H1 (cell line): ENCODE results near the gene DDX1. TPM values are rescaled to one million over a fixed set of nuclear protein-coding genes. Genes with fewer than 3 reads are reported as not detected.

ENCODE experiments used
- CTCF ChIA-PET: fragments of 300-600 bp; sonication (Branson Sonifier 250); formaldehyde crosslinking; loops from one replicate; lab custom pipeline; 2021; ENCODE audit not compliant: partially characterized antibody; lab: Charles Lee
- POLR2A ChIA-PET: fragments of 300-600 bp; sonication (Branson Sonifier 250); formaldehyde crosslinking; loops from one replicate; lab custom pipeline; 2021; ENCODE audit warnings: inconsistent platforms; ENCODE audit not compliant: partially characterized antibody; lab: Charles Lee
- DNase-seq, 2 experiments: peaks; one replicate each; pipeline versions ENCODE4 v3.0.0 to v3.0.0-alpha.2; 2010 to 2022; ENCODE audit warnings: low spot score in 2 of 2, low read depth in 1 of 2, mixed read lengths in 1 of 2
- FAIRE-seq: peaks from 2 replicates; lab custom pipeline; 2011; peaks lifted over from hg19 to GRCh38; lab: Jason Lieb, UNC
- H2AFZ ChIP-seq: 2 replicates; pipeline ENCODE4 v1.8.1; 2012; ENCODE audit warnings: low read length, inconsistent platforms
- H2AK5ac ChIP-seq: 2 replicates; pipeline ENCODE4 v1.6.1; 2013; ENCODE audit warnings: low read depth, low read length
- H2BK120ac ChIP-seq: replicated peaks from 2 replicates; pipeline ENCODE3; 2013; ENCODE audit warnings: low read depth, low read length, inconsistent platforms
- H2BK12ac ChIP-seq: 2 replicates; pipeline ENCODE4 v1.6.1; 2013; ENCODE audit warnings: low read depth, low read length
- H2BK15ac ChIP-seq: 2 replicates; pipeline ENCODE4 v1.6.1; 2013; ENCODE audit warnings: low read length
- H2BK20ac ChIP-seq: 2 replicates; pipeline ENCODE4 v1.6.1; 2013; ENCODE audit warnings: low read length
- H2BK5ac ChIP-seq: 2 replicates; pipeline ENCODE4 v1.6.1; 2013; ENCODE audit warnings: low read depth, low read length
- H3K14ac ChIP-seq: 2 replicates; pipeline ENCODE4 v1.6.1; 2013; ENCODE audit warnings: inconsistent platforms; ENCODE audit not compliant: insufficient read length
- H3K18ac ChIP-seq: 2 replicates; pipeline ENCODE4 v1.6.1; 2013; ENCODE audit warnings: low read length; ENCODE audit errors: extremely low read depth
- H3K23ac ChIP-seq: 2 replicates; pipeline ENCODE4 v1.6.1; 2013; ENCODE audit warnings: inconsistent platforms; ENCODE audit not compliant: insufficient read length
- H3K23me2 ChIP-seq: 2 replicates; pipeline ENCODE4 v1.6.1; 2013; ENCODE audit warnings: low read depth, low read length
- H3K27ac ChIP-seq: 2 replicates; pipeline ENCODE4 v1.6.1; 2011; ENCODE audit warnings: low read depth, low read length, inconsistent platforms
- H3K27me3 ChIP-seq, 4 experiments: replicated peaks in 1 of 4; 1 replicate in 1 of 4; 2 replicates in 3 of 4; pipeline versions ENCODE4 v1.6.1 to v1.8.1; 2011 to 2013; ENCODE audit warnings: low read length in 3 of 4, mild to moderate bottlenecking in 3 of 4, inconsistent platforms in 2 of 4, mixed read lengths in 2 of 4, moderate library complexity in 1 of 4; ENCODE audit not compliant: control insufficient read depth in 3 of 4, insufficient read depth in 3 of 4; ENCODE audit errors: extremely low read depth in 1 of 4
- H3K36me3 ChIP-seq, 4 experiments: 2 replicates each; pipeline versions ENCODE4 v1.6.1 to v1.8.1; 2011 to 2013; ENCODE audit warnings: mild to moderate bottlenecking in 4 of 4, low read length in 3 of 4, moderate library complexity in 2 of 4, control low read depth in 1 of 4, inconsistent platforms in 1 of 4; ENCODE audit not compliant: insufficient read depth in 4 of 4, control insufficient read depth in 2 of 4
- H3K4ac ChIP-seq: replicated peaks from 2 replicates; pipeline ENCODE3; 2013; ENCODE audit warnings: low read length, low read depth, mixed read lengths, inconsistent platforms; ENCODE audit not compliant: insufficient read length
- H3K4me1 ChIP-seq, 4 experiments: replicated peaks in 1 of 4; 1 replicate in 1 of 4; 2 replicates in 3 of 4; pipeline versions ENCODE4 v1.6.1 to v1.8.1; 2011 to 2013; ENCODE audit warnings: low read length in 3 of 4, inconsistent platforms in 2 of 4, mixed read lengths in 1 of 4; ENCODE audit not compliant: insufficient read depth in 4 of 4, control insufficient read depth in 3 of 4
- H3K4me2 ChIP-seq, 2 experiments: 2 replicates each; pipeline versions ENCODE4 v1.6.1 to v1.8.1; 2011 to 2013; ENCODE audit warnings: low read depth in 2 of 2, low read length in 2 of 2, control low read depth in 1 of 2, inconsistent platforms in 1 of 2, mild to moderate bottlenecking in 1 of 2; ENCODE audit not compliant: insufficient read depth in 1 of 2
- H3K4me3 ChIP-seq, 4 experiments: fragments of 200-600, 300-600 bp in 1 of 4; sonication (generic), shearing (Covaris generic), sonication (Bioruptor Twin) in 1 of 4; 2 replicates each; pipeline versions ENCODE4 v1.5.1 to v1.8.1; 2011 to 2016; ENCODE audit warnings: low read length in 4 of 4, low read depth in 3 of 4, control low read depth in 2 of 4, inconsistent platforms in 2 of 4, mild to moderate bottlenecking in 2 of 4, mixed read lengths in 1 of 4, moderate library complexity in 1 of 4; ENCODE audit not compliant: insufficient read depth in 2 of 4; ENCODE audit errors: extremely low read depth in 1 of 4
- H3K56ac ChIP-seq: replicated peaks from 2 replicates; pipeline ENCODE3; 2013; ENCODE audit warnings: low read depth, mild to moderate bottlenecking, mixed read lengths, low read length, inconsistent platforms; ENCODE audit not compliant: insufficient read length
- H3K79me1 ChIP-seq: 2 replicates; pipeline ENCODE4 v1.6.1; 2013; ENCODE audit warnings: low read depth, low read length, control low read depth
- H3K79me2 ChIP-seq, 2 experiments: 2 replicates each; pipeline versions ENCODE4 v1.6.1 to v1.8.1; 2012 to 2013; ENCODE audit warnings: low read length in 2 of 2, mild to moderate bottlenecking in 2 of 2, inconsistent platforms in 1 of 2; ENCODE audit not compliant: insufficient read depth in 2 of 2, control insufficient read depth in 1 of 2
- H3K9ac ChIP-seq, 4 experiments: replicated peaks in 1 of 4; 1 replicate in 1 of 4; 2 replicates in 3 of 4; pipeline versions ENCODE4 v1.6.1 to v1.8.1; 2011 to 2013; ENCODE audit warnings: low read depth in 3 of 4, low read length in 3 of 4, control low read depth in 2 of 4, mild to moderate bottlenecking in 2 of 4, moderate library complexity in 2 of 4, inconsistent platforms in 1 of 4; ENCODE audit errors: extremely low read depth in 1 of 4
- H3K9me3 ChIP-seq, 2 experiments: 2 replicates each; pipeline versions ENCODE4 v1.6.1 to v1.8.1; 2012 to 2013; ENCODE audit warnings: mild to moderate bottlenecking in 2 of 2, moderate library complexity in 2 of 2, control low read depth in 1 of 2, inconsistent platforms in 1 of 2, low read depth in 1 of 2, low read length in 1 of 2, mixed read lengths in 1 of 2; ENCODE audit not compliant: insufficient read depth in 2 of 2
- H4K20me1 ChIP-seq, 2 experiments: replicated peaks in 1 of 2; 2 replicates each; pipeline versions ENCODE3 to v1.8.1; 2011 to 2013; ENCODE audit warnings: inconsistent platforms in 2 of 2, low read length in 2 of 2, mild to moderate bottlenecking in 1 of 2; ENCODE audit not compliant: insufficient read depth in 2 of 2, control insufficient read depth in 1 of 2
- H4K5ac ChIP-seq: 2 replicates; pipeline ENCODE4 v1.6.1; 2013; ENCODE audit warnings: low read length, low read depth, mixed read lengths, inconsistent platforms; ENCODE audit not compliant: insufficient read length
- H4K8ac ChIP-seq: 2 replicates; pipeline ENCODE4 v1.8.0; 2013; ENCODE audit warnings: mild to moderate bottlenecking, moderate library complexity, low read length, inconsistent platforms; ENCODE audit not compliant: insufficient read depth; ENCODE audit errors: extremely low read depth
- H4K91ac ChIP-seq: replicated peaks from 2 replicates; pipeline ENCODE3; 2013; ENCODE audit warnings: low read length, mixed read lengths, inconsistent platforms; ENCODE audit not compliant: insufficient read length
- WGBS, 2 experiments: shearing (Covaris generic) in 1 of 2; methylation state at CpG; one replicate each; pipeline versions ENCODE4 v1.1.6 to v1.1.7; 2013 to 2015; ENCODE audit warnings: low lambda C conversion rate in 2 of 2, mixed read lengths in 2 of 2, inconsistent platforms in 1 of 2, low coverage in 1 of 2, missing lambda C conversion rate in 1 of 2; ENCODE audit not compliant: insufficient replicate concordance in 2 of 2, insufficient coverage in 1 of 2, insufficient read length in 1 of 2; ENCODE audit errors: extremely low coverage in 1 of 2, missing lambda C conversion rate in 1 of 2; 5-methylcytosine and 5-hydroxymethylcytosine counted together
- polyA plus RNA-seq, 7 experiments: library from polyadenylated mRNA; depleted of rRNA in 3 of 7; stranded (reverse) in 5 of 7; unstranded in 2 of 7; fragments of >200 nt in 5 of 7; fragments of 200-250 nt in 2 of 7; gene quantifications; 1 replicate in 5 of 7; 2 replicates in 1 of 7; 4 replicates in 1 of 7; pipeline versions ENCODE4 v1.2.1 to v1.2.3, GENCODE V29; 2011 to 2013; ENCODE audit warnings: missing spikeins in 2 of 7, mixed read lengths in 2 of 7
- total RNA-seq: library from RNA; stranded (reverse); fragmentation: NEBNext Ultra II Directional; extraction: Animal tissue kit (Norgen Biotek cat#: 25700); gene quantifications from 2 replicates; pipeline ENCODE4 v1.2.1, GENCODE V29; 2021

DDX1 gene
- total and polyA plus RNA-seq, 2 of the 8 experiments (the other 6 are each of a cell fraction or from before 2014, with no cell fraction given) = 51.1 to 161 TPM

- no peaks in the 10 kb centered on the region for H4K20me1 ChIP-seq
- no peak overlapping the region for H4K91ac ChIP-seq
- H3K4me2 ChIP-seq = no peak overlapping the region
- ChIA-PET CTCF (interaction anchor here (0.9 kb wide), 1 partner anchor 8 kb away, joined by 4 read pairs; no protein-coding TSS in a partner anchor), POLR2A (interaction anchor here (1.3 to 1.8 kb wide), 2 partner anchors 9 to 11 kb away, joined by 4 to 5 read pairs; no protein-coding TSS in a partner anchor)
- no peaks in the 10 kb centered on the region for H3K4me1 ChIP-seq
- H3K14ac ChIP-seq = no peak overlapping the region
- FAIRE-seq (no peak), DNase-seq (no peak)
- H3K27me3 ChIP-seq = no peaks in the 10 kb centered on the region
- H3K9ac ChIP-seq = no peak overlapping the region
- no peak overlapping the region for H4K8ac ChIP-seq
- no peak overlapping the region for H3K4me3 ChIP-seq
- H3K23me2 ChIP-seq = no peaks in the 10 kb centered on the region
- no peak overlapping the region for H2BK20ac ChIP-seq
- H3K79me1 ChIP-seq = no peaks in the 10 kb centered on the region
- peaks cover 0 to 3% of the 10 kb centered on the region in 2 experiments; a peak in 1 of 4 replicates for H3K9me3 ChIP-seq
- no peak overlapping the region for H3K56ac ChIP-seq
- H3K18ac ChIP-seq = no peak overlapping the region
- H2BK120ac ChIP-seq = no peak overlapping the region
- no peak overlapping the region for H2AK5ac ChIP-seq
- H2BK15ac ChIP-seq = no peak overlapping the region
- H4K5ac ChIP-seq = no peak overlapping the region
- no peak overlapping the region for H3K4ac ChIP-seq
- H3K36me3 ChIP-seq = peaks cover 25 to 82% (median 68%) of the 10 kb centered on the region in 4 experiments
- H3K27ac ChIP-seq = no peak overlapping the region
- H2AFZ ChIP-seq = no peak overlapping the region
- WGBS, 2 experiments = 80% methylated on average over 3 of the region's 4 CpGs; no CpG with 5 or more reads in 1 of the 2 experiments
- no peak overlapping the region for H3K23ac ChIP-seq
- no peaks in the 10 kb centered on the region for H3K79me2 ChIP-seq
- no peak overlapping the region for H2BK5ac ChIP-seq
- no peak overlapping the region for H2BK12ac ChIP-seq
Measured at GRCh38 chr2:15608392-15608761, 16.7 kb downstream of the DDX1 start.
